HCT116 (cell line): ENCODE results near the gene RAB13. TPM values are rescaled to one million over a fixed set of nuclear protein-coding genes. Genes with fewer than 3 reads are reported as not detected.

Experiments
- ATAC-seq: fragments of 200-7000 bp; cut with Tn5 transposase; 2 replicates; pipeline ENCODE4 v1.9.1; 2020; ENCODE audit warnings: mild to moderate bottlenecking, moderate library complexity
- BruUV-seq: library from RNA; stranded (reverse); fragments of 400-500 nt; replicated peaks from 2 replicates; lab custom pipeline; 2021; lab: Mats Ljungman, UMichigan
- CTCF ChIA-PET: fragments of 300-600 bp; sonication (Branson Sonifier 250); formaldehyde crosslinking; loops from one replicate; lab custom pipeline; 2021; ENCODE audit warnings: antibody characterized with exemption; lab: Charles Lee
- POLR2A ChIA-PET: fragments of 300-600, 350-600 bp; sonication (Branson Sonifier 250); formaldehyde crosslinking; loops from one replicate; lab custom pipeline; 2021; ENCODE audit warnings: antibody characterized with exemption; lab: Charles Lee
- RAD21 ChIA-PET, 2 experiments: fragments of 300-600 bp; sonication (Branson Sonifier 250); formaldehyde crosslinking; loops; one replicate each; lab custom pipeline; 2023; ENCODE audit warnings: low total read pairs in 2 of 2; ENCODE audit not compliant: uncharacterized antibody in 2 of 2, unreplicated experiment in 2 of 2, low non-redundant PET in 1 of 2; lab: Charles Lee
- DNase-seq: peaks from one replicate; pipeline ENCODE4 v3.0.0-alpha.2; 2010; ENCODE audit warnings: low read depth, low spot score
- H2AFZ ChIP-seq: fragments of 200-600 bp; shearing (Covaris generic), sonication (generic); 2 replicates; pipeline ENCODE4 v1.6.1; 2017; ENCODE audit warnings: low read depth, mixed run types, mixed read lengths, antibody characterized with exemption, low read length; ENCODE audit not compliant: poor library complexity, severe bottlenecking
- H3K27ac ChIP-seq: 2 replicates; pipeline ENCODE4 v1.5.1; 2012; ENCODE audit warnings: low read depth, low read length
- H3K27me3 ChIP-seq: fragments of 200-600 bp; sonication (generic); 2 replicates; pipeline ENCODE4 v1.6.1; 2016; ENCODE audit warnings: mixed run types, low read length, mixed read lengths; ENCODE audit not compliant: insufficient read depth
- H3K36me3 ChIP-seq, 2 experiments: fragments of 200-500 bp in 1 of 2; fragments of 200-600 bp in 1 of 2; sonication (Bioruptor generic) in 1 of 2; sonication (generic) in 1 of 2; 2 replicates each; pipeline versions ENCODE4 v1.5.1 to v1.6.1; 2014 to 2016; ENCODE audit warnings: low read length in 2 of 2, inconsistent platforms in 1 of 2, mixed read lengths in 1 of 2, mixed run types in 1 of 2; ENCODE audit not compliant: insufficient read depth in 2 of 2, control insufficient read depth in 1 of 2
- H3K4me1 ChIP-seq, 2 experiments: fragments of 200-600 bp in 1 of 2; sonication (generic) in 1 of 2; 2 replicates each; pipeline versions ENCODE4 v1.5.1 to v1.6.1; 2012 to 2017; ENCODE audit warnings: low read length in 2 of 2, inconsistent platforms in 1 of 2, mild to moderate bottlenecking in 1 of 2, mixed read lengths in 1 of 2, mixed run types in 1 of 2, moderate library complexity in 1 of 2; ENCODE audit not compliant: insufficient read depth in 2 of 2, control insufficient read depth in 1 of 2
- H3K4me2 ChIP-seq: fragments of 200-600 bp; sonication (generic); 2 replicates; pipeline ENCODE4 v1.6.1; 2017; ENCODE audit warnings: mixed run types, low read length, mixed read lengths
- H3K4me3 ChIP-seq, 2 experiments: fragments of 200-600 bp in 1 of 2; sonication (generic) in 1 of 2; replicated peaks in 1 of 2; 2 replicates each; pipeline ENCODE4 v1.5.1; 2011 to 2016; ENCODE audit warnings: low read length in 2 of 2, control low read depth in 1 of 2, low read depth in 1 of 2, mild to moderate bottlenecking in 1 of 2, mixed read lengths in 1 of 2, mixed run types in 1 of 2
- H3K79me2 ChIP-seq: fragments of 200-600 bp; sonication (generic); 2 replicates; pipeline ENCODE4 v1.6.1; 2017; ENCODE audit warnings: mild to moderate bottlenecking, mixed run types, low read length, moderate library complexity, mixed read lengths; ENCODE audit not compliant: insufficient read depth
- H3K9ac ChIP-seq: fragments of 200-600 bp; sonication (generic); 2 replicates; pipeline ENCODE4 v1.6.1; 2016; ENCODE audit warnings: low read length, mixed read lengths
- H3K9me2 ChIP-seq: fragments of 200-600 bp; sonication (generic), shearing (Covaris generic); 2 replicates; pipeline ENCODE4 v1.6.1; 2017; ENCODE audit warnings: mixed run types, mild to moderate bottlenecking, moderate library complexity; ENCODE audit not compliant: insufficient read depth
- H3K9me3 ChIP-seq, 2 experiments: fragments of 200-500 bp in 1 of 2; fragments of 200-600 bp in 1 of 2; sonication (Bioruptor generic) in 1 of 2; sonication (generic) in 1 of 2; 2 replicates each; pipeline ENCODE4 v1.6.1; 2014 to 2017; ENCODE audit warnings: low read length in 2 of 2, mixed read lengths in 2 of 2, inconsistent platforms in 1 of 2, low read depth in 1 of 2, mild to moderate bottlenecking in 1 of 2, mixed run types in 1 of 2, moderate library complexity in 1 of 2; ENCODE audit not compliant: control insufficient read depth in 1 of 2, insufficient read depth in 1 of 2
- H4K20me1 ChIP-seq: fragments of 200-600 bp; sonication (generic), shearing (Covaris generic); 2 replicates; pipeline ENCODE4 v1.6.1; 2017; ENCODE audit warnings: mixed run types, mild to moderate bottlenecking, moderate library complexity; ENCODE audit not compliant: insufficient read depth
- MAX ChIP-seq: IDR thresholded peaks from 2 replicates; pipeline ENCODE4 v1.6.1; 2012
- RAD21 ChIP-seq: IDR thresholded peaks from 2 replicates; pipeline ENCODE4 v1.6.1; 2012; ENCODE audit warnings: low read depth, mild to moderate bottlenecking
- REST ChIP-seq: IDR thresholded peaks from 2 replicates; pipeline ENCODE4 v1.6.1; 2012; ENCODE audit warnings: low read depth
- intact Hi-C: fragments of 100-400 bp; cut with micrococcal nuclease; formaldehyde crosslinking; loops from 2 replicates; pipeline ENCODE4 v1.10.0; 2022
- microRNA-seq: library from miRNA; unstranded; fragments of <30 nt; microRNA quantifications from one replicate; pipeline ENCODE4, GENCODE V29; 2016; ENCODE audit warnings: borderline number of aligned reads
- total RNA-seq: library from RNA; stranded (reverse); gene quantifications from one replicate; pipeline ENCODE4 v1.2.1, GENCODE V29; 2021; ENCODE audit not compliant: unreplicated experiment

Gene RAB13
- total RNA-seq, 1 experiment from 2014 or later, result 93.6 TPM

GRCh38 chr1:153932156-153933131, 53.7 kb downstream of the RAB13 start:
- Histone ChIP-seq H3K27ac (no peak overlapping the region), H3K9me2 (no peaks in the 10 kb centered on the region), H3K4me3 (no peak overlapping the region), H3K27me3 (no peaks in the 10 kb centered on the region), H2AFZ (no peak overlapping the region), H3K4me1 (no peaks in the 10 kb centered on the region), H3K9me3 (no peaks in the 10 kb centered on the region), H3K36me3 (peaks cover 13 to 22% of the 10 kb centered on the region in 2 experiments; a peak in 3 of 4 replicates), H3K4me2 (no peak overlapping the region), H4K20me1 (no peaks in the 10 kb centered on the region), H3K9ac (no peak overlapping the region), H3K79me2 (no peaks in the 10 kb centered on the region)
- DNase-seq (no peak), ATAC-seq (no peak)
- POLR2A ChIA-PET, result no interaction called here
- CTCF ChIA-PET, result no interaction called here
- intact Hi-C loops, result no loop called here
- RAD21 ChIA-PET, result no interaction called here
- TF ChIP-seq MAX, result no peak
- TF ChIP-seq REST, result no peak
- TF ChIP-seq RAD21, result no peak
- no TSS peak for BruUV-seq

Small RNA genes within 50 kb of the gene (microRNA-seq; reads per million reads assigned to microRNA genes)
- gene MIR6737, result not detected

Other genes starting within 250 kb of the RAB13 start
- 14.3 TPM for gene SLC27A3, start 210.9 kb downstream of the RAB13 start, total RNA-seq
- gene GATAD2B, start 63.4 kb downstream of the RAB13 start, total RNA-seq, result 50.2 TPM
- gene DENND4B, start 39.6 kb downstream of the RAB13 start, total RNA-seq, result 70.8 TPM
- 33.8 TPM for gene CRTC2, start 27.7 kb downstream of the RAB13 start, total RNA-seq
- 51.5 TPM for gene SLC39A1, start 22.8 kb downstream of the RAB13 start, total RNA-seq
- 15.3 TPM for gene CREB3L4, start 18.4 kb downstream of the RAB13 start, total RNA-seq
- 123 TPM for gene JTB, start 8.7 kb downstream of the RAB13 start, total RNA-seq
- 1,905 TPM for gene RPS27, start 4.4 kb upstream of the RAB13 start, total RNA-seq
- gene NUP210L, start 168.7 kb upstream of the RAB13 start, total RNA-seq, result 0.10 TPM
- 457 TPM for gene TPM3, start 205.8 kb upstream of the RAB13 start, total RNA-seq
- gene CFAP141, start 220.0 kb upstream of the RAB13 start, total RNA-seq, result not detected
- 189 TPM for gene UBAP2L, start 234.6 kb upstream of the RAB13 start, total RNA-seq